ENCODE measurements around the gene MON1B. TPM values are rescaled to one million over a fixed set of nuclear protein-coding genes. Genes with fewer than 3 reads are reported as not detected.

MON1B gene
- total and polyA plus RNA-seq, 2 donors (not counting 3 experiments of a cell fraction or from before 2014, with no cell fraction given) = 35.8 to 57.0 TPM

GRCh38 chr16:77195411-77195810, 4.4 kb downstream of the MON1B start:
- peaks cover 9% of the 10 kb centered on the region for H3K4me1 ChIP-seq (ENCODE audit: control insufficient read depth, extremely low read depth, insufficient read depth, low read length)
- intact Hi-C loops (cut with micrococcal nuclease) (no loop called here), dilution Hi-C loops (cut with MboI; ENCODE audit: extremely low pct_ligation_motif_present, low sequenced_read_pairs) (no loop called here)
- H3K79me2 ChIP-seq (ENCODE audit: control insufficient read depth, insufficient read depth, low read length) = peaks cover 23% of the 10 kb centered on the region
- BruUV-seq (replicated peaks) = no TSS peak
- no peak overlapping the region for H2AFZ ChIP-seq (ENCODE audit: low read depth, low read length)
- no peak for DNase-seq (ENCODE audit: low read depth, low spot score)
- FAIRE-seq = no peak
- CTCF ChIA-PET = no interaction called here
- H3K4me2 ChIP-seq (ENCODE audit: insufficient read depth, low read length) = no peak overlapping the region
- no peak overlapping the region for H3K4me3 ChIP-seq (replicated peaks in 1 of 3; ENCODE audit: insufficient read depth in 1 of 3, low read depth in 1 of 3, low read length in 3 of 3)
- H3K36me3 ChIP-seq (ENCODE audit: control insufficient read depth in 2 of 2, extremely low read depth in 1 of 2, insufficient read depth in 2 of 2, low read length in 2 of 2) = peaks cover 3 to 31% of the 10 kb centered on the region in 2 experiments
- POLR2A ChIA-PET = no interaction called here
- no peaks in the 10 kb centered on the region for H3K9me3 ChIP-seq (replicated peaks; ENCODE audit: control insufficient read depth, insufficient read depth, low read length)
- H3K9me1 ChIP-seq (replicated peaks; ENCODE audit: control insufficient read depth, extremely low read depth, insufficient read depth, low read length) = no peaks in the 10 kb centered on the region
- H3K27ac ChIP-seq (ENCODE audit: insufficient read depth, low read depth, low read length) = no peak overlapping the region
- no peaks in the 10 kb centered on the region for H3K27me3 ChIP-seq (ENCODE audit: control insufficient read depth in 2 of 2, insufficient read depth in 2 of 2, low read length in 2 of 2)
- no peaks in the 10 kb centered on the region for H4K20me1 ChIP-seq (replicated peaks; ENCODE audit: control insufficient read depth, extremely low read depth, insufficient read depth, low read length)
- TF ChIP-seq POLR2AphosphoS5 (IDR thresholded peaks at IDR 0.05; ENCODE audit: insufficient read depth, low read depth, low read length) = no peak
- TF ChIP-seq CTCF (IDR thresholded peaks at IDR 0.05; ENCODE audit: extremely low read depth in 1 of 2, insufficient read depth in 1 of 2, low read depth in 1 of 2, low read length in 2 of 2) = no peak
- no peak for TF ChIP-seq JUN (IDR thresholded peaks at IDR 0.05; ENCODE audit: borderline replicate concordance, insufficient read depth, insufficient read length, low read depth)
- no peak for TF ChIP-seq EZH2 (IDR thresholded peaks at IDR 0.05; ENCODE audit: borderline replicate concordance, low read depth, low read length, severe bottlenecking)
- no peak for TF ChIP-seq MYC (IDR thresholded peaks at IDR 0.05; ENCODE audit: low read depth, low read length)
- TF ChIP-seq POLR2A (IDR thresholded peaks at IDR 0.05; ENCODE audit: low read depth, low read length) = no peak
- TF ChIP-seq GATA2 (IDR thresholded peaks at IDR 0.05; ENCODE audit: insufficient read depth, insufficient read length, low read depth, low read length) = no peak
- TF ChIP-seq MAX (IDR thresholded peaks at IDR 0.05; ENCODE audit: insufficient read depth, insufficient read length) = no peak
- no peak for TF ChIP-seq FOS (IDR thresholded peaks at IDR 0.05; ENCODE audit: borderline replicate concordance, insufficient read depth, low read length)
- H3K9ac ChIP-seq (replicated peaks; ENCODE audit: extremely low read depth, insufficient read depth, low read length) = no peak overlapping the region
